GM19328 (cell line): ENCODE measurements around the gene ARMC8.
"Not testable (repeated sequence)": the region's sequence is repeated elsewhere in the genome, so short reads cannot be mapped to it uniquely, and the experiment has no call there.

Experiments
- ATAC-seq: cut with Tn5 transposase; IDR thresholded peaks from one replicate; pipeline ENCODE4 v1.9.1; 2021; ENCODE audit warnings: mild to moderate bottlenecking, moderate library complexity; ENCODE audit not compliant: unreplicated experiment

Gene ARMC8

GRCh38 chr3:138187296-138188012, at the start of gene ARMC8:
Gene ARMC8 (plus strand): TSS chr3:138187301. CDS start chr3:138187555, 254 bp downstream.
- ATAC-seq: peak; percentile 54

- ATAC-seq: no peak
These were observed 49.2 kb upstream of the ARMC8 start for GRCh38 chr3:138137861-138138260.

DNA sequence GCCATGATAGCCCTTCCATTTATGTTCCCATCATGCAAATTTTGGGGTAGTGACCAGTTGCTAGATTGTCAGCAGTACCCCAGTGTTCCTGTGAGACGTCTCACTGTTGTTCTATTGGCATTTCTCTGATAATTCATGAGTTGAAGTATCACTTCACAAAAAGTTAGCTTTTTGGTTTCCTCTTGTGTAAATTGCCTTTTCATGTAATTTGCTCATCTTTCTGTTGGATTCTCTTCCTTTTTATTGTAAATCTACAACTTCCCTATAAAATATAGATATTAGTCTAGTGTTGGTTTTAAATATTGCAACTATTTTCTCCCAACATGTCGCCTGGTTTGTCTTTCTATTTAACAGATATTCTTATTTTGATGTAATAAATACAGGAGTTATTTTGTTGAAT, 47.4 kb upstream of the ARMC8 start:
- ATAC-seq: no peak

- ATAC-seq: no peak
These were observed 46.2 kb upstream of the ARMC8 start for GRCh38 chr3:138140940-138141339.

GRCh38 chr3:138142181-138142580, 44.9 kb upstream of the ARMC8 start:
- not testable (repeated sequence) for ATAC-seq

DNA sequence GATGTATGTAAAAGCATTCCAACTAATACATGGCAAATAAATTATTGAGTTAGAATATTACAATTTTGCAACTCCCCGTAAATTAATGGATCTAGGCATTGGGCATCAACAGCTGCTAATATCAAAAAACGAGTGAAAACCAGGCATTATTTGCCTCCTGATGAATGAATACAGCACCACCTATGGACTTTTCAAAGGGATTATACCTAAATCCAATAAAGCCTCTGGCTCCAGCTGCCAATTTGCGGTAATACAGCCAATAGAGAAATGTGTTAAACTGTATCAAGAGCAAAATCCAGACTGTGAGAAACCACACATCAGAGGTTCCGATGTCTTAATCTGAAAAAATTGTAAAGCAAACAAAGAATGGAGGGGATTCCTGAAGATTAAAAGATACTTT, 38.6 kb upstream of the ARMC8 start:
- no peak for ATAC-seq

- ATAC-seq: no peak
These were observed 32.6 kb upstream of the ARMC8 start for GRCh38 chr3:138154534-138154933.

DNA sequence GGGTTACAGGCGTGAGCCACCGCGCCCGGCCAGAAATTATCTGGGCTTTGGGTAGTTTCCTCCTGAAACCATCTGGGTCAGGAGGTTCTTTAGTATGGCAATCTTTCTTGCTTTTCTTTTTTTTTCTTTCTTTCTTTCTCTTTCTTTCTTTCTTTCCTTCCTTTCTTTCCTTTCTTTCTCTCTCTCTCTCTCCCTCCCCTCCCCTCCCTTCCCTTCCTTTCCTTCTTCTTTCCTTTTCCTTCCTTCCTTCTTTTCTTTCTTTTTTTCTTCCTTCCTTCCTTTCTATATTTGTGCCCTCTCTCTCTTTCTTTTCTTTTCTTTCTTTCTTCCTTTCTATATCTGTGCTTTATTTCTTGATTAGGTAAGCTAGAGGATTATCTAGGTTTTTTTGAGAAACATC, 29.4 kb upstream of the ARMC8 start:
- ATAC-seq: no peak

GRCh38 chr3:138165061-138165460, 22.0 kb upstream of the ARMC8 start:
- no peak for ATAC-seq

DNA sequence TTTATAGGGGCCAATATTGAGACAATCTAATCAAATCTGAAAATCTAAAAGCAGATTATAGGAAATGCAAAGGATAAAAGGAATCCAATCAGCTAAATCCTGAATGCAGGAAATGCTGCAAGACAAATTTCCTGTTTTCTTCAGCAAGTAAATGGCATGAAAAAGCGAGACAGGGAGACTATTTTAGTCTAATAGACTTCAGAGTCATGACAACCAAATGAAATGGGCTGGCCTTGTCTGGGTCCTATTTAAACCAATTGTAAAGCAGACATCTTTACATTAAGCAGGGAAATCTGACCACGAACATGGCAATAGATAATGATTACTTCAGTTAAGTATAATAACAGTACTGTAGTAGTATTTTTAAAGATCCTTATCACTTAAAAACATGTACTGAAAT, 14.5 kb upstream of the ARMC8 start:
- no peak for ATAC-seq

DNA sequence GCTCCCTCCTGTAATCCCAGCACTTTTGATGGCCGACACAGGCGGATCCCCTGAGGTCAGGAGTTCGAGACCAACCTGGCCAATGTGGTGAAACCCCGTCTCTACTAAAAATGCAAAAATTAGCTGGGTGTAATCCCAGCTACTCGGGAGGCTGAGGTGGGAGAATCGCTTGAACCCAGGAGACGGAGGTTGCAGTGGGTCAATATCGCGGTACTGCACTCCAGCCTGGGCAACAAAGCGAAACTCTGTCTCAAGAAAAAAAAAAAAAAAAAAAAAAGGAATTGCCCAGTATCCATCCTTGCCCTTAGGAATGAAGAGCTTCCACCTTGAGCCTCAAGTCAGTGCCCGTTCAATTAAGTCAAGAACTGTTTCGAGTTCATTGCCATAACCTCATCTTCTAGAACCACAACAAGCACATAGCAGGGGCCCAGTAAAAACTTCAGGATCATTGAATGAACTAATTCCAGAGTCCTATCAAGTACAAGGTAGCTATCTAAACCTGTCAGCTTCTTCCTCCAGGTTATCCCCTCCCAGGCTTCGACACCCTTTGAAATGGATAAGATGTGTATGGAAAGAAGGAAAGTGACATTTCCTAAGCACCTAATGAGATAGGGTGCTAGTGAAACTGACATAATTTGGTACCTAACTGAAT, 13.2 kb upstream of the ARMC8 start:
- ATAC-seq: no peak

GRCh38 chr3:138174421-138175131, 12.5 kb upstream of the ARMC8 start, which contains the start of gene DBR1:
Gene DBR1 (minus strand): TSS chr3:138174921. CDS start chr3:138174795, 126 bp downstream.
- ATAC-seq: peak; percentile 93

GRCh38 chr3:138180375-138181029, 6.6 kb upstream of the ARMC8 start:
- no peak for ATAC-seq

DNA sequence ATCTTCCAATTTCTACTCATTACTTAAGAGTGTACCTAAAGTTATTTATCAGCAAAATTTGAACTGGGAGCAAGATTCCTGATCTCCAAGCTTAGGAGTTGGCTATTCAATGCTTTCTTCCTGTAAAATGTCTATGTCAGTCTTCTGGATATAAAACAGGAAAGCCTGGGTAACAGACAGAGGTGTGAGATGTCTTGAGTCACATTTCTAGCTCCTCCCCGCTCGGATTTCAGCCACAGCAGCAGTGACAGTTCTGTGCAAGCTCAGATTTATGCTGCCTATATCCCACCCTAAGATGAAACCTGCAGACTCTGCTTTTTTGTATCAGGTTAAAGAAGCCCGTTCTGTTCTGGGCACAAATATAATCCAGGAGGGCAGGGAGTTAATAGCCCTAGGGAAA, 2.1 kb upstream of the ARMC8 start:
- ATAC-seq: no peak

GRCh38 chr3:138186221-138186620, 880 bp upstream of the ARMC8 start:
- no peak for ATAC-seq

GRCh38 chr3:138186803-138187295, 252 bp upstream of the ARMC8 start:
- peak; percentile 91 for ATAC-seq

DNA sequence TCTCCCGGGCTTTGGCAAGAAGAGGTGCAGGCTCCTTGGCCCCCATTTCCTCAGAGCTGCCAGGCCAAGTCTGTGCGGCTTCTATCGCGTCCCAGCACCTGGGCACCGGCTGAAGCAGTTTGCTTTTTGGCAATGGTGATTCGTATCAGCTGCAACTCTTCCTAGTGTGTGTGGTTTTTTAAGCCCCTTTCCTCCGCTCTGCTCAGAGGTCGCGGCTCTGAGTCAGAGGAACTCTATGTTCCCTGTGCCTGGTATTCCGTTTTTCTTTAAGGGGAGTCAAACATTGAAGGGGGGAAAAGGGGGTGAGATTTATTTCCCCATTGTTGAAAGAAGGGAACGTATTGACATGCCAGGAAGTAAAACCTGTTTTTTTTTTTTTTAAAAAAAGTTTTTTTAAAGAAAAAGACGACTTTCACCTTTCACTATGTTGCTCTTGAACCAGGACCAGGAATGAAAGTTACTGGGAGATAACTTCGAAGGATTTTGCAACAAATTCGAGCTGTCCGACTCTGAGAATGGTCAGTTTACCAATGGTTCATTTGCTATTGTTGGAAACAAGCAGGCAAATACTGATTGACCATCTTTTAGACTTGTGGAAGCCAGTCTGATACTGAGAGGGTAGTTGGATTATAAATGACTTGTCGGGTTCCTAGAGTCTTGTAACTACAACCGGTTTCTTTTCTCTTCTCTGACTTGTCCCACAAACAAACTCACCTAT, 1.1 kb downstream of the ARMC8 start:
- no peak for ATAC-seq

GRCh38 chr3:138195481-138195880, 8.4 kb downstream of the ARMC8 start:
- no peak for ATAC-seq

DNA sequence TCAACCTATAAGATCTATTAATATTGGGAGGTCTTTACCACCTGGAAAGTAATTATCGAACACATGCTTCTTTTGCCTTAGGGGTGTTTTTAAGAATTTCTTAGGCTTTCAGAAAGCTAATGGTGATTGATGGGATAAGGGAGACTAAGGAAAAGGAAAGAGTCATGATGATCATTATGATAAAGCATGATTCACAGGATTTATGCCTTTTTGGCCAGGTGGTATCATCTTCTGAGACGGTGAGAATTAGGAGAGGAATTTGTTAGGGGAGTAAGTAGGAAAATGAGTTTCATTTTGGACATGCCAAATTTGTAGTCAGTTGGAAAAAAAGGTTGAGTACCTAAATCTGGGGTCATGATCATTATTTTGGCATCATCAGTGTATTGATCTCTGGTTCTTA, 8.9 kb downstream of the ARMC8 start:
- ATAC-seq: no peak

GRCh38 chr3:138197058-138197457, 10.0 kb downstream of the ARMC8 start:
- no peak for ATAC-seq

- no peak for ATAC-seq
These were observed 10.4 kb downstream of the ARMC8 start for GRCh38 chr3:138197524-138197923.
